GM18861 (cell line): Measurements from ENCODE around the gene ARHGDIG.
"Not testable (repeated sequence)": the region's sequence is repeated elsewhere in the genome, so short reads cannot be mapped to it uniquely, and the experiment has no call there.

ENCODE experiments used
- ATAC-seq: cut with Tn5 transposase; IDR thresholded peaks from one replicate; pipeline ENCODE4 v1.9.1; 2021; ENCODE audit not compliant: unreplicated experiment

ARHGDIG gene

DNA sequence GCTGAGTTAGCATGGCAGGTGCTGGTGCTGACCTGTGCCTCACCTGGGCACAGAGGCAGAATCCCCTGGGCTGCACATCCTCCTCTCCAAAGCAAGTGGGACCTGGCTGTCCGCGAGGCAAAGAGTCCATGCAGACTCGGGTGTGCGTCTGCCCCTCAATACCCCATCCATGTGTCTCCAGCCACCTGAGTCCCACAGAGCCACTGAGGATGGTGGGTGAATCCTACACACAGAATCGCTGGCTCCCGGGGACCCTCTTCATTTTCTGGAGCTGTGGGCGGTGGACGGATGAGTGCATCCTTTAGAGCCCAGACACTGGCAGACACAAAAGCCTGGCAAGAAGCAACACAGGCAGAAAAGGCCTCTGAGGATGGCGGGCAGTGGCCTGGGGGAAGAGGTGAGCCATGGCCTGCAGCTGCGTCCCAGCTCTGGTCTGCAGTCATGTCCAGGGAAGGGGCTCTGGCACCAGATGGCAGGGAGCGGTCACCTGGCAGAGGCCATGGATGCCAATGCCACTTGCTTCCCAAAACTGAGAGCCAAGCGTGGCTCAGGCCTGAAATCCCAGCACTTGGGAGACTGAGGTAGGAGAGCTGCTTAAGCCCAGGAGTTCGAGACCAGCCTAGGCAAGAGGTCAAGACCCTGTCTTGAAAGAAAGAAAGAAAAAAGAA, 42.2 kb downstream of the ARHGDIG start:
- no peak for ATAC-seq

DNA sequence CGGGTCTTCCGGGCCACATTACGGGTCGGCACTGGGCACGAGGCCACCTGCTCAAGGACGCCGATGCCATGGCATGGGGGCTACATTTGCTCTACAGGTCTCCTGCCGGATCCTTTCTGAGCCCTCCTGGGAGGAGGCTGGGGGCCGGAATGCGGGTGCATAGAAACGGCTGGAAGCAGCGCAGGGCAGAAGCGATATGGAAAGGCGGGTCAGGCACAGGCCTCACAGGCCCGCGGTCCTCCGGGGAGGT, 43.7 kb downstream of the ARHGDIG start:
- ATAC-seq: no peak

DNA sequence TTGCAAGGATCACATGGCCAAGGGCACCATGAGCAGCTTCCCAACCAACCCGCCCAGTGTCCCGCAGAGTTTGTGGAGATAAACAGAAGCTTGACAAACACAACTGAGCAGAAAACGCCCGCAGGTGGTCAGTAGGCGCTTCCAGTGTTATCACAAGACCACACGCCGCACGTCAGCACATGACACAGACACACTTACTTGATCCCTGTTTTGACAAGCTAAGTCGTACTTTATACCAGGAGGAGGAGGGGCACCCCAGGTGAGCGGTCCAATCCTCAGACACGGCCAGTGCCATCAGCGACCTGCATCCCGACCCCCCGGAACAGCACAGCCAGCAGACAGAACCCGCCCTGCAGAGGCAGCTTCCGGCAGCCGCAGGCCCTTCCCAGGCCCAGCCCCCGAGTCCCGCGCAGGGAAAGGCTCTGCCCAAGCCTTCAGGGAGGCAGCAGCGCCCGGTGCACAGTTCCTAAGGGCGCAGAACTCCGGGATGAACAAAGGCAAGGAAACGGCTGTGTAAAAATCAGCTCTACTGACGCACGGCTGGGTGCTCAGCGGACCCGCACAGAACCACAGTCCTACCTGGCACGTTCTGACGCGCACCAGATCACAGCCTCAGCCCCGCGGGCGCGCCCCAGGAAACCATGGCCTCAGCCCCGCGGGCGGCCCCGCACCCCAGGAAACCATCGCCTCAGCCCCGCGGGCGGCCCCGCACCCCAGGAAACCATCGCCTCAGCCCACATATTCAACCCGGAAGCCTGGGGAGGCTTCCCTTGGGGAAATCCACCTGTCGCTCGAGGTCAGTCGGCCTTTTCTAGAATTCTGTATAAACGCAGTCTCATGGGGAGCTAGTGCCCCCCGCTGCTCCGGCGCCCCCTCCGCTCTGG, 44.3 kb downstream of the ARHGDIG start:
- ATAC-seq: no peak

DNA sequence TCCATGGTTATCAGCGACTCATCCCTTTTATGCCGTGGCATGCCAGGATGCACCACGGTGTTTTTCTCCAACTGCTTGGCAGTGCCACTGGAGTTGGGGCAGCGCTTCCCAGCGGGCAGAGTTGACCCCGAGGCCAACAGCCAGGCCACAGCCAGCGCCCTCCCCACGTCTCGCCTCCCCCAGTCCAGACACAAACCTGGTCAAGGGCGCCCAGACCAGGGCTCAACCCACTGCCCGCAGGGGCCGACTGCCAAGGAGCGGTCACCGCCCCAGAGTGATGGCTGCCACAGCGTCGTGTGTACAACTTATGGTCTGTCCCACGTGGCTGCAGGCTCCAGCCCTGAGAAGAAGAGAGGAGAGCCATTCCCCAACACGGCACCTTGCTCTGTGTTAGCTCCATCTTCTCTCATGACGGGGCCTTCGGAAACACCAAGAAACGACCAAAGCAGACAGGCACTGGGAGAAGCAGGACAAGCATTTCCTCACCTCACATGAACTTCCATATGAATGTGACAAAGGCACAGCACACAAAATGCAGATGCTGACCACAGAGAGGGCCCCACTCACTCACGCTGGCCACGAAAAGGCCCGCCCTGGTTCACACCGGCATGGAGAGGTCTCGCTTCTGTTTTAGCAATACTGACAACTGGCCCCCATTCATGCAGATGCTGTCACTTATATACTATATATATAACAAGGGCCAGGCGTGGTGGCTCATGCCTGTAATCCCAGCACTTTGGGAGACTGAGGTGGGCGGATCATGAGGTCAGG, 45.2 kb downstream of the ARHGDIG start:
- no peak for ATAC-seq

DNA sequence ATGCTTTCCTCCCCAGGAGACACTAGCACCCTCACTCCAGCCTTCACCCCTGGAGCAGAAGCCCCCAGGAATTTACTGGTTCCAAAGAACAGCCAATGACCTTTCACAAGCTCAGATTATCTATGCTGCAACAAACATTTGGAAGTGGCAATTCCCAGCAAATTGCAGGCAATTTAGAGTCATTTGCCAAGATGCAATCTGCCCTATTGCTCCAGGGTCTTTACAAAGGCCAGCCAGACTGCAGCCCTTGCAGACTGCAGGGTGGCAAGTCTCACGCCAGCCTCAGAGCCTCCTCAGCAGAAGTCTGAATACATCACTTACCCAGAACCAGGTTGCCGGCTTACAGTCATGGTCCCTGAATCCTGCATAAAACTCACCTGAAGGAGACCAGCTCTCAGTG, 50.4 kb downstream of the ARHGDIG start:
- ATAC-seq: no peak

DNA sequence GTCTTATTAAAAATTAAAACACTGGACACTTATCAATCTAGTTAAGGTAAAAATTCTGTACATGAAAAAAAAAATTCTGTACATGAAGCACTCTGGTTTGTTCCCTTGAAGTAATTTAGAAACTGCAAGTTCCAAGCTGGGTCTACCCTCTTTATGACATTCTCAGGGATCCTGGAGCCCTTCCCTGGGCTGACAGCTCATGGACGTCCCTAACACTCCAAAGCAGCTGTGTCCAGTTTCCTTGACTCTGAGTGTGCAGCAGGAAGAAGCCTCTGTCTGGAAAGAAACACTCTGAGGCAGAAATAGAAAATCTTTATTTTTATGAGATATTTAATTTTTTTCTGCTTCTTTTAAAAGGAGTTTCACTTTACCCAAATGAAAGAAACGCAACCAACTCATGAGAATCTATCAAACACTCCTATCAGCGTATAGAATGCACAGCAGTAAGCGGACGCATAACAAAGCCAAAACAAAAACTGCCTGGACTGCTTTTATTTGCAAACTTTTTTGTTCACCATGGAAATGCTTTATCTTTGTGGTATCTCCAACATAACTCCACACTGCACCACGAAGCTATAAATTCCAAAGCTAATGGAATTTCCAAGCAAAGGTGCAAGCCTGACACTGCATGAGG, 50.9 kb downstream of the ARHGDIG start:
- ATAC-seq: not testable (repeated sequence)
